ENCODE data around the gene GHRH. TPM values are rescaled to one million over a fixed set of nuclear protein-coding genes. Genes with fewer than 3 reads are reported as not detected.

Gene GHRH
- total and polyA plus RNA-seq, 11 donors = not detected

DNA sequence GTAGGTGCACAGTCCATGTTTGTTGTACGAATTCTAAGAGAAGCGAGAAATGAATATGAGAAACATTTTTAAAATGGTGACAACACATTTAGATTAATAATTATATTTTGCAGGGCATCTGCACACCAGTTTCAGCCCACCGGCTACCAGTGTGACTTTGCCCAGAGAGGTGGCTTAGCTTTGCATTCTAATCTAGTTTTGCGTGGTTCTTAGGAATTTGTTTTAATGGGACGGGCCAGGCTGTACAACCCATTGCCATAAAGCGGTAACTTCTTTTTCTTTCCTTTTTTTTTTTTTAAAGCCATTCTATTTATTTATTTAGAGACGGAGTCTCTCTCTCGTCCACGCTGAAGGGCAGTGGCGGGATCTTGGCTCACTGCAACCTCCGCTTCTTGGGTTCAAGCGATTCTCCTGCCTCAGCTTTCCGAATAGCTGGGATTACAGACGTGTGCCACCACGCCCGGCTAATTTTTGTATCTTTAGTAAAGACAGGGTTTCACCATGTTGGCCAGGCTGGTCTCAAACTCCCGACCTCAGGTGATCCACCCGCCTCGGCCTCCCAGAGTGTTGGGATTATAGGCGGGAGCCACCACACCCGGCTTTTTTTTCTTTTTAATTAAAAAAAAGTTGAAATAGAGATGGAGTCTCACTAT lies 28.7 kb upstream of the GHRH start:
- 73 to 82% (median 76%) methylated on average over 21 of the region's 21 CpGs for WGBS, 4 donors
- intact Hi-C loops (cut with DNase I) = no loop called here
- Histone ChIP-seq H3K9me3 (peaks cover 0 to 12% (median 0%) of the 10 kb centered on the region in 12 donors), H3K36me3 (peaks cover 0 to 16% (median 6%) of the 10 kb centered on the region in 9 donors), H3K27me3 (no peaks in the 10 kb centered on the region), H3K27ac (peak overlapping the region in 11 of 12 donors; percentile 72 to 97 (median 88)), H3K4me1 (peaks cover 0 to 63% (median 10%) of the 10 kb centered on the region in 12 donors), H3K4me3 (peak overlapping the region; percentile 61 to 98 (median 87))
- no peak for TF ChIP-seq POLR2A (IDR thresholded peaks at IDR 0.05)
- TF ChIP-seq, protein P1, sequence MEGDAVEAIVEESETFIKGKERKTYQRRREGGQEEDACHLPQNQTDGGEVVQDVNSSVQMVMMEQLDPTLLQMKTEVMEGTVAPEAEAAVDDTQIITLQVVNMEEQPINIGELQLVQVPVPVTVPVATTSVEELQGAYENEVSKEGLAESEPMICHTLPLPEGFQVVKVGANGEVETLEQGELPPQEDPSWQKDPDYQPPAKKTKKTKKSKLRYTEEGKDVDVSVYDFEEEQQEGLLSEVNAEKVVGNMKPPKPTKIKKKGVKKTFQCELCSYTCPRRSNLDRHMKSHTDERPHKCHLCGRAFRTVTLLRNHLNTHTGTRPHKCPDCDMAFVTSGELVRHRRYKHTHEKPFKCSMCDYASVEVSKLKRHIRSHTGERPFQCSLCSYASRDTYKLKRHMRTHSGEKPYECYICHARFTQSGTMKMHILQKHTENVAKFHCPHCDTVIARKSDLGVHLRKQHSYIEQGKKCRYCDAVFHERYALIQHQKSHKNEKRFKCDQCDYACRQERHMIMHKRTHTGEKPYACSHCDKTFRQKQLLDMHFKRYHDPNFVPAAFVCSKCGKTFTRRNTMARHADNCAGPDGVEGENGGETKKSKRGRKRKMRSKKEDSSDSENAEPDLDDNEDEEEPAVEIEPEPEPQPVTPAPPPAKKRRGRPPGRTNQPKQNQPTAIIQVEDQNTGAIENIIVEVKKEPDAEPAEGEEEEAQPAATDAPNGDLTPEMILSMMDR (IDR thresholded peaks at IDR 0.05) = no peak
- DNase-seq = no peak
- no peak for ATAC-seq

DNA sequence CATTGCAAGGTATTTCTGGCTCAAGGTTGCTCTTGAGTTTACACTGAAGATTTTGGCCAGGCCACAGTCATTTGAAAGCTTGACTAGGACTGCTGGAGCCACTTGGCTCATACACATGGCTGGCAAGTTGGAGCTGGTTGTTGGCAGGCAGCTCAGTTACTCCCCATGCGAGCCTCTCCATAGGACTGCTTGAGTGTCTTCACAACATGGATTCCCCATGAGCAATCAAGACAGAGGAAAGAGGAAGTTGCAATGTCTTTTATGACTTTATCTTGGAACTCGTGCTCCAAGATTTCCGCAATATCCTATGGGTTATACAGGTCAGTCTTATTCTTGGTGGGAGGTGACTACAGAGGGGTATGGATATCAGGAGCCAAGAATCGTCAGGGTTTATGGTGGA lies 26.5 kb upstream of the GHRH start:
- TF ChIP-seq, protein P1 (IDR thresholded peaks at IDR 0.05) = no peak
- TF ChIP-seq POLR2A (IDR thresholded peaks at IDR 0.05) = no peak
- WGBS, 4 donors = 70 to 84% (median 81%) methylated on average over 4 of the region's 4 CpGs
- Histone ChIP-seq H3K27ac (peak overlapping the region in 1 of 12 donors; percentile 97), H3K27me3 (no peaks in the 10 kb centered on the region), H3K4me1 (peaks cover 0 to 41% (median 9%) of the 10 kb centered on the region in 12 donors), H3K4me3 (no peak overlapping the region), H3K36me3 (peaks cover 0 to 13% (median 6%) of the 10 kb centered on the region in 9 donors), H3K9me3 (peaks cover 0 to 5% (median 0%) of the 10 kb centered on the region in 12 donors)
- intact Hi-C loops (cut with DNase I) = loop anchor here in 3 of 10 donors (5.0 to 10.0 kb wide), 3 partner anchors 47 to 239 kb away; partner anchors contain the start of gene BLCAP (in 1 of the 3)
- no peak for ATAC-seq
- no peak for DNase-seq

DNA sequence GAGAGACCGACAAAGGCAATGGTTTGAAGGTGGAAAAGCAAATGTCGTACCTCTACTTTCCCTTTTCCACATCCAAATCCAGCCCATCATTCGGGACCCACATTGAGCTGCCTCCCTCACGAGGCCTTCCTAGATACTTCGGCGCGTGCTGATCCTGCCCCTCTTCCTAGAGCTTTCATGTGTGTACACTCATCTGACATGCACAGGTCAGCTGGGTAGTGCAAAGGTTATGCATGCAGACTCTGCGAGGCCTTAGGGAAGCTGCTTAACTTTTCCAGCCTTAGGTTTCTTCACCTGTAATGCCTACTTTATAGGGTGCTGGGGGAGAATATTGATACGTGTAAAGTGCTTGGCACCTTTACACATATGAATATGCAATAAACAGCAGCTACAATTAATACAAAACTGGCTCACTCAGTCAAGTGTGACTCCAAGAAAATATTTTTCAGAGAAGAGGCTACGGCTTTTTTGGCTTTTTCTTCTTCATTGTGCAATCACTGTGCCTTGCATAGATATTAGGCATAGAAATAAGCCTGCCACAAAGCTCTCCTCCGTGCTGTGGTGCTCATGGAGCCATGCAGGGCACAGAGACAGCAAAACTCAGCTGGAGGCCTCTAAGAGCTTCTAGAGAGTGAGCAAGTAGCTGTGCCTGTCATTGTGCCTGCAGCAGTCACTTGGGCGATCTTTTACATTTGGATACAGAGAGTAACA lies 24.2 kb upstream of the GHRH start:
- TF ChIP-seq, protein P1 (IDR thresholded peaks at IDR 0.05) = no peak
- TF ChIP-seq POLR2A (IDR thresholded peaks at IDR 0.05) = no peak
- intact Hi-C loops (cut with DNase I) = loop anchor here in 3 of 10 donors (2.0 to 10.0 kb wide), 4 partner anchors 23 to 241 kb away; partner anchors contain the start of gene BLCAP (in 1 of the 3)
- peaks cover 0 to 5% (median 0%) of the 10 kb centered on the region in 9 donors for H3K27me3 ChIP-seq

DNA sequence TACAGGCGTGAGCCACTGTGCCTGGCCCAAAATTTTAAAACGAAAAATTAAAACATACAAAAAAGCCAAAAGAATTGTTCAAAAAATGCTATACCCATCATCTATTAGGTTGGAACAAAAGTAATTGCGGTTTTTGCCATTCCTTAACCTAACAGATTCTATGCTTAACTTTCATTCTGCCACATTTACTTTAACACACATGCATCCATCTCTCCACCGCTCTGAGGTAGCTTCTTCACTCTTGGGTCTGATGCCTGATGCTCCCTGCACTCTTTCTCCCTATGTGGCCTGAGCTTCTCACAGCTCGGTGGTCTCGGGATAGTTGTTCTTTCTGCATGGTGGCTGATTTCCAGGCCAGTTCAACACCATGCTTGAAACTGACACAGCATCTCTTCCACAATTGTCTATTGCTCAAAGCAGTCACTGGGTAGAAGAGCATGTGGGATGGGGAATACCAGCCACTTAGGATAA lies 23.1 kb upstream of the GHRH start:
- Histone ChIP-seq H3K9me3 (no peaks in the 10 kb centered on the region), H3K4me3 (no peak overlapping the region), H3K27ac (no peak overlapping the region), H3K4me1 (peaks cover 0 to 10% (median 0%) of the 10 kb centered on the region in 12 donors), H3K27me3 (peaks cover 0 to 5% (median 0%) of the 10 kb centered on the region in 9 donors), H3K36me3 (no peaks in the 10 kb centered on the region)
- TF ChIP-seq POLR2A (IDR thresholded peaks at IDR 0.05) = no peak
- TF ChIP-seq, protein P1 (IDR thresholded peaks at IDR 0.05) = no peak
- DNase-seq (no peak), ATAC-seq (no peak)
- intact Hi-C loops (cut with DNase I) = loop anchor here in 3 of 10 donors (5.0 to 10.0 kb wide), 3 partner anchors 50 to 243 kb away; partner anchors contain the start of gene BLCAP (in 1 of the 3)
- WGBS, 4 donors = 84 to 93% (median 90%) methylated on average over 6 of the region's 6 CpGs

More for the DNA sequence above, 24.2 kb upstream of the GHRH start:
- H3K4me3 ChIP-seq = no peak overlapping the region
- WGBS, 4 donors = 82 to 85% (median 84%) methylated on average over 12 of the region's 12 CpGs
- H3K36me3 ChIP-seq = no peaks in the 10 kb centered on the region
- DNase-seq (no peak), ATAC-seq (no peak)
- no peaks in the 10 kb centered on the region for H3K9me3 ChIP-seq
- no peak overlapping the region for H3K27ac ChIP-seq
- H3K4me1 ChIP-seq = peaks cover 0 to 19% (median 8%) of the 10 kb centered on the region in 12 donors
